Measurements from ENCODE around the gene MRPL45.
A peak's percentile ranks its signal among the peaks of the same experiment; 100 is the strongest.

The MRPL45 gene

GRCh38 chr17:38329808-38330730 is 33.1 kb downstream of the MRPL45 start:
- no peak overlapping the region for H3K4me3 ChIP-seq (ENCODE audit: low read length)
- H3K36me3 ChIP-seq (replicated peaks; ENCODE audit: low read depth, low read length): no peaks in the 10 kb centered on the region
- H3K4me2 ChIP-seq (ENCODE audit: low read length): no peak overlapping the region
- no peaks in the 10 kb centered on the region for H4K20me1 ChIP-seq (ENCODE audit: insufficient read depth, low read length)
- H3K27ac ChIP-seq (ENCODE audit: low read length): no peak overlapping the region
- H2AFZ ChIP-seq (ENCODE audit: low read depth, low read length): no peak overlapping the region
- no peak overlapping the region for H3K9ac ChIP-seq (ENCODE audit: low read length)
- H3K9me3 ChIP-seq (ENCODE audit: insufficient read depth, low read length): no peaks in the 10 kb centered on the region
- no peaks in the 10 kb centered on the region for H3K4me1 ChIP-seq (ENCODE audit: low read length)
- H3K79me2 ChIP-seq (ENCODE audit: low read length): no peaks in the 10 kb centered on the region
- no peaks in the 10 kb centered on the region for H3K27me3 ChIP-seq (ENCODE audit: low read depth, low read length)
- TF ChIP-seq CTCF (IDR thresholded peaks at IDR 0.05; ENCODE audit: low read depth, low read length) (no peak), EZH2phosphoT487 (IDR thresholded peaks at IDR 0.05; ENCODE audit: low read depth) (no peak)

GRCh38 chr17:38330941-38331411 is 34.0 kb downstream of the MRPL45 start:
- no peak overlapping the region for H3K4me2 ChIP-seq (ENCODE audit: low read length)
- H3K4me1 ChIP-seq (ENCODE audit: low read length): no peaks in the 10 kb centered on the region

GRCh38 chr17:38332735-38333134 is 35.8 kb downstream of the MRPL45 start:
- Histone ChIP-seq H3K9ac (ENCODE audit: low read length) (no peak overlapping the region), H3K9me3 (ENCODE audit: insufficient read depth, low read length) (no peaks in the 10 kb centered on the region), H3K4me3 (ENCODE audit: low read length) (no peak overlapping the region), H3K27me3 (ENCODE audit: low read depth, low read length) (no peaks in the 10 kb centered on the region), H2AFZ (ENCODE audit: low read depth, low read length) (no peak overlapping the region), H3K27ac (ENCODE audit: low read length) (no peak overlapping the region), H3K79me2 (ENCODE audit: low read length) (no peaks in the 10 kb centered on the region), H4K20me1 (ENCODE audit: insufficient read depth, low read length) (no peaks in the 10 kb centered on the region), H3K4me2 (ENCODE audit: low read length) (no peak overlapping the region), H3K36me3 (replicated peaks; ENCODE audit: low read depth, low read length) (no peaks in the 10 kb centered on the region), H3K4me1 (ENCODE audit: low read length) (no peaks in the 10 kb centered on the region)
- TF ChIP-seq EZH2phosphoT487 (IDR thresholded peaks at IDR 0.05; ENCODE audit: low read depth): no peak

More at GRCh38 chr17:38330941-38331411, 34.0 kb downstream of the MRPL45 start:
- TF ChIP-seq CTCF (IDR thresholded peaks at IDR 0.05; ENCODE audit: low read depth, low read length): no peak
- TF ChIP-seq EZH2phosphoT487 (IDR thresholded peaks at IDR 0.05; ENCODE audit: low read depth): no peak
- H3K9me3 ChIP-seq (ENCODE audit: insufficient read depth, low read length): no peaks in the 10 kb centered on the region
- no peaks in the 10 kb centered on the region for H3K36me3 ChIP-seq (replicated peaks; ENCODE audit: low read depth, low read length)
- no peaks in the 10 kb centered on the region for H4K20me1 ChIP-seq (ENCODE audit: insufficient read depth, low read length)
- no peaks in the 10 kb centered on the region for H3K27me3 ChIP-seq (ENCODE audit: low read depth, low read length)
- H2AFZ ChIP-seq (ENCODE audit: low read depth, low read length): no peak overlapping the region
- no peak overlapping the region for H3K27ac ChIP-seq (ENCODE audit: low read length)
- H3K9ac ChIP-seq (ENCODE audit: low read length): no peak overlapping the region
- H3K79me2 ChIP-seq (ENCODE audit: low read length): no peaks in the 10 kb centered on the region
- H3K4me3 ChIP-seq (ENCODE audit: low read length): no peak overlapping the region

GRCh38 chr17:38333635-38334295 is 36.8 kb downstream of the MRPL45 start:
- Histone ChIP-seq H3K9ac (ENCODE audit: low read length) (no peak overlapping the region), H4K20me1 (ENCODE audit: insufficient read depth, low read length) (no peaks in the 10 kb centered on the region), H3K4me3 (ENCODE audit: low read length) (no peak overlapping the region), H3K27ac (ENCODE audit: low read length) (no peak overlapping the region), H3K9me3 (ENCODE audit: insufficient read depth, low read length) (no peaks in the 10 kb centered on the region), H3K4me2 (ENCODE audit: low read length) (no peak overlapping the region), H3K79me2 (ENCODE audit: low read length) (no peaks in the 10 kb centered on the region), H3K36me3 (replicated peaks; ENCODE audit: low read depth, low read length) (no peaks in the 10 kb centered on the region), H3K27me3 (ENCODE audit: low read depth, low read length) (no peaks in the 10 kb centered on the region), H3K4me1 (ENCODE audit: low read length) (no peaks in the 10 kb centered on the region), H2AFZ (ENCODE audit: low read depth, low read length) (no peak overlapping the region)
- no peak for TF ChIP-seq EZH2phosphoT487 (IDR thresholded peaks at IDR 0.05; ENCODE audit: low read depth)
- TF ChIP-seq CTCF (IDR thresholded peaks at IDR 0.05; ENCODE audit: low read depth, low read length): peak; percentile 85

All from OCI-LY3 (cell line).